ENCODE results near the gene PSMD14. TPM values are rescaled to one million over a fixed set of nuclear protein-coding genes. Genes with fewer than 3 reads are reported as not detected.

PSMD14 gene
- total RNA-seq, 1 experiment from 2014 or later = 93.7 TPM

DNA sequence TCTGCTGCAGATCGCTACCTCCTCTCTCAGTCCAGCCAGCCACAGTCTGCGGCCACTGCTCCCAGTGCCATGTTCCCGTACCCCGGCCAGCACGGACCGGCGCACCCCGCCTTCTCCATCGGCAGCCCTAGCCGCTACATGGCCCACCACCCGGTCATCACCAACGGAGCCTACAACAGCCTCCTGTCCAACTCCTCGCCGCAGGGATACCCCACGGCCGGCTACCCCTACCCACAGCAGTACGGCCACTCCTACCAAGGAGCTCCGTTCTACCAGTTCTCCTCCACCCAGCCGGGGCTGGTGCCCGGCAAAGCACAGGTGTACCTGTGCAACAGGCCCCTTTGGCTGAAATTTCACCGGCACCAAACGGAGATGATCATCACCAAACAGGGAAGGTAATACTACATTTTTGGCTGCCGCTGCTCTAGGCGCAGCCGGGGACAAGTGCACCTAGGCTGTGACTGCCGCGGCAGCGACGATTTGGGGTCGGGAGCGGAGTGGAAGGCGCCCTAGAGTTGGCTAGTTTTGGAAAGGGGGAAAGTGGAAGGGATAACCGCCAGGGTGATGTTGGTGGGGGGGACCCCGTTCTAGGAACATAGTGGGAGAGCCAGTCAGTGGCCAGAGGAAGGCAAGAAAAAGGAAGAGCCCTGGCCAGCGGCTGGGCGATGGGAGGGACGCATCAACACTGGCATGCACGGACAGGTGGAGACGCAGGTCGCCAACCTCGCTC is 108.6 kb downstream of the PSMD14 start:
- POLR2A ChIA-PET = no interaction called here
- ATAC-seq (peak; percentile 19; the same call in 1 of the 2 replicates), DNase-seq (ENCODE audit: low read depth, low spot score) (no peak)
- TF ChIP-seq, protein P1, sequence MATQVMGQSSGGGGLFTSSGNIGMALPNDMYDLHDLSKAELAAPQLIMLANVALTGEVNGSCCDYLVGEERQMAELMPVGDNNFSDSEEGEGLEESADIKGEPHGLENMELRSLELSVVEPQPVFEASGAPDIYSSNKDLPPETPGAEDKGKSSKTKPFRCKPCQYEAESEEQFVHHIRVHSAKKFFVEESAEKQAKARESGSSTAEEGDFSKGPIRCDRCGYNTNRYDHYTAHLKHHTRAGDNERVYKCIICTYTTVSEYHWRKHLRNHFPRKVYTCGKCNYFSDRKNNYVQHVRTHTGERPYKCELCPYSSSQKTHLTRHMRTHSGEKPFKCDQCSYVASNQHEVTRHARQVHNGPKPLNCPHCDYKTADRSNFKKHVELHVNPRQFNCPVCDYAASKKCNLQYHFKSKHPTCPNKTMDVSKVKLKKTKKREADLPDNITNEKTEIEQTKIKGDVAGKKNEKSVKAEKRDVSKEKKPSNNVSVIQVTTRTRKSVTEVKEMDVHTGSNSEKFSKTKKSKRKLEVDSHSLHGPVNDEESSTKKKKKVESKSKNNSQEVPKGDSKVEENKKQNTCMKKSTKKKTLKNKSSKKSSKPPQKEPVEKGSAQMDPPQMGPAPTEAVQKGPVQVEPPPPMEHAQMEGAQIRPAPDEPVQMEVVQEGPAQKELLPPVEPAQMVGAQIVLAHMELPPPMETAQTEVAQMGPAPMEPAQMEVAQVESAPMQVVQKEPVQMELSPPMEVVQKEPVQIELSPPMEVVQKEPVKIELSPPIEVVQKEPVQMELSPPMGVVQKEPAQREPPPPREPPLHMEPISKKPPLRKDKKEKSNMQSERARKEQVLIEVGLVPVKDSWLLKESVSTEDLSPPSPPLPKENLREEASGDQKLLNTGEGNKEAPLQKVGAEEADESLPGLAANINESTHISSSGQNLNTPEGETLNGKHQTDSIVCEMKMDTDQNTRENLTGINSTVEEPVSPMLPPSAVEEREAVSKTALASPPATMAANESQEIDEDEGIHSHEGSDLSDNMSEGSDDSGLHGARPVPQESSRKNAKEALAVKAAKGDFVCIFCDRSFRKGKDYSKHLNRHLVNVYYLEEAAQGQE (IDR thresholded peaks at IDR 0.05; ENCODE audit: insufficient read depth in 1 of 2, low read depth in 2 of 2, low read length in 1 of 2) = no peak
- TF ChIP-seq SIN3A (IDR thresholded peaks at IDR 0.05; ENCODE audit: borderline replicate concordance, insufficient read depth, low read depth, low read length) (no peak), CTCF (IDR thresholded peaks at IDR 0.05) (no peak), POLR2AphosphoS5 (IDR thresholded peaks at IDR 0.05; ENCODE audit: low read depth, low read length) (no peak), TCF7L2 (IDR thresholded peaks at IDR 0.05; ENCODE audit: low read depth, low read length) (no peak)
- peak overlapping the region; percentile 12 to 56; a peak in 3 of 4 replicates for H3K4me3 ChIP-seq (ENCODE audit: low read depth in 2 of 2, low read length in 2 of 2)
- peaks cover 20% of the 10 kb centered on the region for H3K4me1 ChIP-seq (ENCODE audit: control insufficient read depth, insufficient read depth, low read length)
- H3K36me3 ChIP-seq (ENCODE audit: control insufficient read depth, insufficient read depth, low read length) = peaks cover 2% of the 10 kb centered on the region; the same call in 1 of the 2 replicates
- CTCF ChIA-PET = no interaction called here
- BruUV-seq (replicated peaks) = no TSS peak
- in situ Hi-C loops (cut with HindIII; ENCODE audit: low pct_unique_long_range_greater_than_20kb, low sequenced_read_pairs) = no loop called here
- peaks cover 29% of the 10 kb centered on the region for H3K27me3 ChIP-seq (ENCODE audit: control insufficient read depth, insufficient read depth, low read length)
- intact Hi-C loops (cut with micrococcal nuclease; ENCODE audit: unreplicated experiment) = loop anchor here (10.0 kb wide), 1 partner anchor 528 kb away; no protein-coding TSS in a partner anchor
- H3K9me3 ChIP-seq (ENCODE audit: control insufficient read depth, insufficient read depth, low read depth, low read length) = no peaks in the 10 kb centered on the region
- H3K27ac ChIP-seq (ENCODE audit: low read length) = no peak overlapping the region

GRCh38 chr2:161417438-161418274 is 109.4 kb downstream of the PSMD14 start:
- no peaks in the 10 kb centered on the region for H3K36me3 ChIP-seq (ENCODE audit: control insufficient read depth, insufficient read depth, low read length)
- ATAC-seq = no peak
- TF ChIP-seq TCF7L2 (IDR thresholded peaks at IDR 0.05; ENCODE audit: low read depth, low read length) = no peak
- TF ChIP-seq POLR2AphosphoS5 (IDR thresholded peaks at IDR 0.05; ENCODE audit: low read depth, low read length) = no peak
- TF ChIP-seq, protein P1 (IDR thresholded peaks at IDR 0.05; ENCODE audit: insufficient read depth in 1 of 2, low read depth in 2 of 2, low read length in 1 of 2) = no peak
- TF ChIP-seq SIN3A (IDR thresholded peaks at IDR 0.05; ENCODE audit: borderline replicate concordance, insufficient read depth, low read depth, low read length) = no peak
- no peak for TF ChIP-seq CTCF (IDR thresholded peaks at IDR 0.05)
- H3K27ac ChIP-seq (ENCODE audit: low read length) = no peak overlapping the region
- no peaks in the 10 kb centered on the region for H3K9me3 ChIP-seq (ENCODE audit: control insufficient read depth, insufficient read depth, low read depth, low read length)
- ChIA-PET POLR2A (no interaction called here), CTCF (no interaction called here)
- H3K4me1 ChIP-seq (ENCODE audit: control insufficient read depth, insufficient read depth, low read length) = peaks cover 20% of the 10 kb centered on the region
- intact Hi-C loops (cut with micrococcal nuclease; ENCODE audit: unreplicated experiment) (loop anchor here (10.0 kb wide), 1 partner anchor 527 kb away; no protein-coding TSS in a partner anchor), in situ Hi-C loops (cut with HindIII; ENCODE audit: low pct_unique_long_range_greater_than_20kb, low sequenced_read_pairs) (no loop called here)
- peaks cover 29% of the 10 kb centered on the region for H3K27me3 ChIP-seq (ENCODE audit: control insufficient read depth, insufficient read depth, low read length)
- BruUV-seq (replicated peaks) = no TSS peak
- no peak for DNase-seq (ENCODE audit: low read depth, low spot score)
- H3K4me3 ChIP-seq (ENCODE audit: low read depth in 2 of 2, low read length in 2 of 2) = peak overlapping the region; percentile 12 to 56; a peak in 2 of 4 replicates

All from Panc1 (cell line).